Upper lobe of left lung (tissue), 6 donors: ENCODE measurements around the gene NFKBIZ. TPM values are rescaled to one million over a fixed set of nuclear protein-coding genes. Genes with fewer than 3 reads are reported as not detected.
A peak's percentile ranks its signal among the peaks of the same experiment; 100 is the strongest.
"Not testable (repeated sequence)": the region's sequence is repeated elsewhere in the genome, so short reads cannot be mapped to it uniquely, and the experiment has no call there.

ENCODE experiments used
- ATAC-seq, 2 donors: fragments of 200-7000 bp; cut with Tn5 transposase; one replicate each; pipeline ENCODE4 v1.9.1; 2022; ENCODE audit warnings: mild to moderate bottlenecking in 2 of 2, moderate library complexity in 2 of 2; ENCODE audit not compliant: low FRiP score in 2 of 2
- DNase-seq, 2 donors: peaks; one replicate each; pipeline ENCODE4 v3.0.0-alpha.2; 2019 to 2020
- H3K27ac ChIP-seq, 4 donors: fragments of 200-600 bp; sonication (generic); one replicate each; pipeline ENCODE4 v1.5.1; 2016 to 2019
- H3K27me3 ChIP-seq, 4 donors: fragments of 200-600 bp; sonication (generic); one replicate each; pipeline ENCODE4 v1.5.1; 2017 to 2019
- H3K36me3 ChIP-seq, 4 donors: fragments of 200-600 bp; sonication (generic); one replicate each; pipeline ENCODE4 v1.5.1; 2016 to 2019
- H3K4me1 ChIP-seq, 4 donors: fragments of 200-600 bp; sonication (generic); one replicate each; pipeline ENCODE4 v1.5.1; 2018 to 2019
- H3K4me3 ChIP-seq, 4 donors: fragments of 200-600 bp; sonication (generic); one replicate each; pipeline ENCODE4 v1.5.1; 2017 to 2019; ENCODE audit warnings: mild to moderate bottlenecking in 2 of 4, moderate library complexity in 1 of 4
- H3K9me3 ChIP-seq, 4 donors: fragments of 200-600 bp; sonication (generic); one replicate each; pipeline ENCODE4 v1.5.1; 2018 to 2019
- EP300 ChIP-seq, 4 donors: sonication (generic); formaldehyde crosslinking; IDR thresholded peaks; one replicate each; pipeline ENCODE4 v1.5.1; 2017; ENCODE audit warnings: antibody characterized with exemption in 4 of 4, control low read depth in 2 of 4
- POLR2A ChIP-seq, 4 donors: fragments of 450-650 bp; IDR thresholded peaks; one replicate each; pipeline ENCODE4 v1.5.1; 2016 to 2017; ENCODE audit warnings: antibody characterized with exemption in 4 of 4, mild to moderate bottlenecking in 2 of 4
- POLR2AphosphoS5 ChIP-seq, 2 donors: sonication (generic); formaldehyde crosslinking; IDR thresholded peaks; one replicate each; pipeline ENCODE4 v1.5.1; 2017; ENCODE audit warnings: antibody characterized with exemption in 2 of 2
- WGBS, 2 donors: methylation state at CpG; one replicate each; pipeline ENCODE4 v1.1.5; 2017 to 2018; 5-methylcytosine and 5-hydroxymethylcytosine counted together
- total RNA-seq, 6 donors: library from RNA; depleted of rRNA in 4 of 6; stranded (reverse); fragments of >200 nt in 4 of 6; gene quantifications; one replicate each; pipeline versions ENCODE4 v1.1.0 to v1.2.1, GENCODE V29; 2016 to 2021
- TF ChIP-seq, protein P1 (sequence below), 6 experiments: fragments of 450-650 bp in 4 of 6; fragments of 200-600 bp in 2 of 6; sonication (generic) in 2 of 6; IDR thresholded peaks; one replicate each; pipeline ENCODE4 v1.5.1; 2016 to 2019; ENCODE audit warnings: antibody characterized with exemption in 6 of 6
- donor health status: DM: no; HTN: no; CAD: no; lungs with moderate emphysema.
- donor health status: DM: no; HTN: yes; CAD: no; lungs with severe emphysema.

NFKBIZ gene
- total RNA-seq, 6 donors from 2014 or later, result 76.1 to 270 (median 106) TPM

GRCh38 chr3:101898752-101899169 lies 49.4 kb downstream of the NFKBIZ start:
- Histone ChIP-seq H3K36me3 (no peaks in the 10 kb centered on the region), H3K27me3 (no peaks in the 10 kb centered on the region), H3K4me1 (peaks cover 0 to 1% (median 0%) of the 10 kb centered on the region in 4 donors), H3K9me3 (peaks cover 0 to under 1% (median 0%) of the 10 kb centered on the region in 4 donors), H3K4me3 (no peak overlapping the region), H3K27ac (peak overlapping the region in 1 of 4 donors; percentile 17)
- peak in 1 of 2 donors; percentile 85 for ATAC-seq
- no peak for DNase-seq
- TF ChIP-seq POLR2A (IDR thresholded peaks at IDR 0.05), result no peak
- TF ChIP-seq, protein P1, sequence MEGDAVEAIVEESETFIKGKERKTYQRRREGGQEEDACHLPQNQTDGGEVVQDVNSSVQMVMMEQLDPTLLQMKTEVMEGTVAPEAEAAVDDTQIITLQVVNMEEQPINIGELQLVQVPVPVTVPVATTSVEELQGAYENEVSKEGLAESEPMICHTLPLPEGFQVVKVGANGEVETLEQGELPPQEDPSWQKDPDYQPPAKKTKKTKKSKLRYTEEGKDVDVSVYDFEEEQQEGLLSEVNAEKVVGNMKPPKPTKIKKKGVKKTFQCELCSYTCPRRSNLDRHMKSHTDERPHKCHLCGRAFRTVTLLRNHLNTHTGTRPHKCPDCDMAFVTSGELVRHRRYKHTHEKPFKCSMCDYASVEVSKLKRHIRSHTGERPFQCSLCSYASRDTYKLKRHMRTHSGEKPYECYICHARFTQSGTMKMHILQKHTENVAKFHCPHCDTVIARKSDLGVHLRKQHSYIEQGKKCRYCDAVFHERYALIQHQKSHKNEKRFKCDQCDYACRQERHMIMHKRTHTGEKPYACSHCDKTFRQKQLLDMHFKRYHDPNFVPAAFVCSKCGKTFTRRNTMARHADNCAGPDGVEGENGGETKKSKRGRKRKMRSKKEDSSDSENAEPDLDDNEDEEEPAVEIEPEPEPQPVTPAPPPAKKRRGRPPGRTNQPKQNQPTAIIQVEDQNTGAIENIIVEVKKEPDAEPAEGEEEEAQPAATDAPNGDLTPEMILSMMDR (IDR thresholded peaks at IDR 0.05), result no peak
- no peak for TF ChIP-seq POLR2AphosphoS5 (IDR thresholded peaks at IDR 0.05)
- no peak for TF ChIP-seq EP300 (IDR thresholded peaks at IDR 0.05)
- WGBS, 2 donors, result 45 to 46% methylated on average over 5 of the region's 5 CpGs

- H3K9me3 ChIP-seq, result no peaks in the 10 kb centered on the region
- no peaks in the 10 kb centered on the region for H3K36me3 ChIP-seq
- DNase-seq (no peak), ATAC-seq (no peak)
- peaks cover 0 to 3% (median 0%) of the 10 kb centered on the region in 4 donors for H3K4me1 ChIP-seq
- H3K27me3 ChIP-seq, result no peaks in the 10 kb centered on the region
- no peak overlapping the region for H3K4me3 ChIP-seq
- WGBS, 2 donors, result 90 to 95% methylated on average over 1 of the region's 1 CpG
- no peak overlapping the region for H3K27ac ChIP-seq
- no peak for TF ChIP-seq POLR2AphosphoS5 (IDR thresholded peaks at IDR 0.05)
- TF ChIP-seq, protein P1 (IDR thresholded peaks at IDR 0.05), result no peak
- TF ChIP-seq EP300 (IDR thresholded peaks at IDR 0.05), result no peak
- TF ChIP-seq POLR2A (IDR thresholded peaks at IDR 0.05), result no peak
Measured at GRCh38 chr3:101900316-101900715, 51.0 kb downstream of the NFKBIZ start.

GRCh38 chr3:101900736-101901135 lies 51.4 kb downstream of the NFKBIZ start:
- ATAC-seq (no peak), DNase-seq (no peak)
- H3K36me3 ChIP-seq, result no peaks in the 10 kb centered on the region
- TF ChIP-seq EP300 (IDR thresholded peaks at IDR 0.05) (no peak), POLR2A (IDR thresholded peaks at IDR 0.05) (no peak)
- H3K27me3 ChIP-seq, result no peaks in the 10 kb centered on the region
- H3K4me3 ChIP-seq, result no peak overlapping the region
- H3K9me3 ChIP-seq, result no peaks in the 10 kb centered on the region
- WGBS, 2 donors, result 76 to 81% methylated on average over 2 of the region's 2 CpGs
- H3K27ac ChIP-seq, result no peak overlapping the region
- peaks cover 0 to 3% (median 0%) of the 10 kb centered on the region in 4 donors for H3K4me1 ChIP-seq

DNA sequence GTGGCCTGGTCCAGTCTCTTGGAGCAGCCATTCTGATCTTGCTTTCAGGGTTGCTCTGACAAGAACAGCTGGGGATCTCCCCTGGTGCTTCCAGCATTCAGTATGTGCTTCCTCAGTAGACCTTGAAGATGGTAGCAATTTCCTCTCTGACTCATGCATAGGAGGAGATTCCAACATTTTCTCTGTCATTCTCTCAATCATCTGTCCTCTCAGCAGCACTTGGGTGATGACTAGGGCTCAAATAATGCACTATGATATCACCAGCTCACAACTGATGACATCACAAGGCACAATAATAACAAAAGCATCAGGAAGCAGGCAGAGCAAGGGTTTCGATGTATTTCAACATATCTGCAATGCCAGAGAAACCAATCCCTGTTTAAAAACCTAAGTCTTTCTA lies 52.7 kb downstream of the NFKBIZ start:
- DNase-seq (peak in 1 of 2 donors; percentile 29), ATAC-seq (peak in 1 of 2 donors; percentile 71)
- TF ChIP-seq POLR2AphosphoS5 (IDR thresholded peaks at IDR 0.05) (peak in 1 of 2 donors; percentile 47), POLR2A (IDR thresholded peaks at IDR 0.05) (no peak)

DNA sequence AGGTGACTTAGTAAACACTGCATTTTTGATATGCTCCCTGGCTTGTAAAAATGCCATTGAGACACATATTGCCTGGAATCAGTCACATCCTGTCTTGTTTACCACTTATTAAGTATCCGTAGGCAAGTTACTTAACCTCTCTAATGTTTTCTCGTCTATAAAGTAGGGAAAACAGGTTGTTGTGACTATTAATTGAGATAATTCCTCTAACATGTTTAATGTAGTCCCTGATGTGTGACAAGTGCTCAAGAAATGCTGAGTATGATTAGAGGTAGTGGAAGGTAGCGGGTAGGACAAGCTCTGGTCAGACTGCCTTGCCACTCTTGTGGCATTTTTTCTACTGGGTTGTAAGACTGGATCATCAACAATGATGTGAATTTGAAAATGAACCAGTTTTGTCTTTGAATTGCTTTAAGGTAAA lies 54.1 kb downstream of the NFKBIZ start:
- Histone ChIP-seq H3K27me3 (no peaks in the 10 kb centered on the region), H3K27ac (no peak overlapping the region), H3K9me3 (no peaks in the 10 kb centered on the region), H3K36me3 (no peaks in the 10 kb centered on the region), H3K4me3 (no peak overlapping the region), H3K4me1 (peaks cover 0 to 3% (median 0%) of the 10 kb centered on the region in 4 donors)
- ATAC-seq, result no peak
- no peak for DNase-seq
- 55 to 74% methylated on average over 3 of the region's 3 CpGs for WGBS, 2 donors
- TF ChIP-seq, protein P1 (IDR thresholded peaks at IDR 0.05), result no peak
- TF ChIP-seq POLR2A (IDR thresholded peaks at IDR 0.05) (no peak), POLR2AphosphoS5 (IDR thresholded peaks at IDR 0.05) (no peak), EP300 (IDR thresholded peaks at IDR 0.05) (no peak)

More for the DNA sequence above, 52.7 kb downstream of the NFKBIZ start:
- peaks cover 0 to 3% (median 0%) of the 10 kb centered on the region in 4 donors for H3K4me1 ChIP-seq
- H3K27me3 ChIP-seq, result no peaks in the 10 kb centered on the region
- no peaks in the 10 kb centered on the region for H3K9me3 ChIP-seq
- H3K36me3 ChIP-seq, result no peaks in the 10 kb centered on the region
- H3K27ac ChIP-seq, result no peak overlapping the region
- no peak overlapping the region for H3K4me3 ChIP-seq
- WGBS, 2 donors, result 58 to 76% methylated on average over 1 of the region's 1 CpG

- H3K36me3 ChIP-seq, H3K27me3 ChIP-seq, H3K4me1 ChIP-seq, DNase-seq, ATAC-seq, H3K27ac ChIP-seq, H3K4me3 ChIP-seq, H3K9me3 ChIP-seq: not testable (repeated sequence)
- WGBS, 2 donors, result 86% methylated on average over 1 of the region's 1 CpG
Measured at GRCh38 chr3:101905573-101905972, 56.3 kb downstream of the NFKBIZ start.

Other genes with a start within 250 kb of the NFKBIZ start
- 10 to 100 TPM; 16.3 to 41.4 (median 19.8) TPM for gene ZBTB11, start 172.4 kb upstream of the NFKBIZ start, total RNA-seq
- gene RPL24, start 162.8 kb upstream of the NFKBIZ start, total RNA-seq, result 1,000 to 10,000 TPM in 1 of 6 donors, 100 to 1,000 TPM in 5; 695 to 1,240 (median 904) TPM
- gene CEP97, start 124.9 kb upstream of the NFKBIZ start, total RNA-seq, result 10 to 100 TPM in 1 of 6 donors, 1 to 10 TPM in 5; 4.7 to 14.9 (median 7.7) TPM
- gene NXPE3, start 70.3 kb upstream of the NFKBIZ start, total RNA-seq, result 10 to 100 TPM in 5 of 6 donors, 1 to 10 TPM in 1; 7.2 to 16.8 (median 15.5) TPM